IMR-90 (cell line): ENCODE measurements around the gene CAST. TPM values are rescaled to one million over a fixed set of nuclear protein-coding genes. Genes with fewer than 3 reads are reported as not detected.

Experiments
- ATAC-seq: fragments of 200-7000 bp; cut with Tn5 transposase; 2 replicates; pipeline ENCODE4 v1.9.1; 2020; ENCODE audit warnings: low read depth, mild to moderate bottlenecking, moderate library complexity
- BruUV-seq: library from RNA; stranded (reverse); fragments of 400-500 nt; replicated peaks from 2 replicates; lab custom pipeline; 2021; lab: Mats Ljungman, UMichigan
- CTCF ChIA-PET: fragments of 300-600 bp; formaldehyde crosslinking; extraction: SDS; loops from one replicate; lab custom pipeline; 2021; ENCODE audit warnings: antibody characterized with exemption; lab: Yijun Ruan, JAX
- POLR2A ChIA-PET: fragments of 300-600 bp; sonication (Branson Sonifier 250); formaldehyde crosslinking; loops from one replicate; lab custom pipeline; 2022; ENCODE audit warnings: antibody characterized with exemption; ENCODE audit not compliant: unreplicated experiment; lab: Charles Lee
- DNase-seq: peaks from one replicate; pipeline ENCODE4 v3.0.0; 2013
- H2AFZ ChIP-seq: replicated peaks from 2 replicates; pipeline ENCODE3; 2013; ENCODE audit warnings: low read length, mild to moderate bottlenecking; ENCODE audit not compliant: poor library complexity
- H2AK5ac ChIP-seq: 2 replicates; pipeline ENCODE4 v1.6.1; 2013; ENCODE audit warnings: low read depth, low read length, inconsistent platforms
- H2AK9ac ChIP-seq: replicated peaks from 2 replicates; pipeline ENCODE3; 2013; ENCODE audit warnings: mild to moderate bottlenecking, low read depth, low read length, moderate library complexity; ENCODE audit not compliant: poor library complexity
- H2BK120ac ChIP-seq: 2 replicates; pipeline ENCODE4 v1.6.1; 2013; ENCODE audit warnings: low read depth, low read length, inconsistent platforms
- H2BK15ac ChIP-seq: 3 replicates; pipeline ENCODE4 v1.6.1; 2013; ENCODE audit warnings: low read depth, low read length, inconsistent platforms
- H2BK20ac ChIP-seq: 2 replicates; pipeline ENCODE4 v1.6.1; 2013; ENCODE audit warnings: low read depth, mild to moderate bottlenecking, inconsistent platforms, low read length, moderate library complexity
- H2BK5ac ChIP-seq: 2 replicates; pipeline ENCODE4 v1.6.1; 2013; ENCODE audit warnings: mild to moderate bottlenecking, low read depth, low read length, inconsistent platforms; ENCODE audit not compliant: poor library complexity, severe bottlenecking
- H3K14ac ChIP-seq: replicated peaks from 2 replicates; pipeline ENCODE4 v1.6.1; 2013; ENCODE audit warnings: low read depth, low read length, inconsistent platforms
- H3K18ac ChIP-seq: 2 replicates; pipeline ENCODE4 v1.6.1; 2013; ENCODE audit warnings: low read depth, low read length, control low read depth
- H3K23ac ChIP-seq: 2 replicates; pipeline ENCODE4 v1.6.1; 2013; ENCODE audit warnings: low read depth, low read length, inconsistent platforms
- H3K27ac ChIP-seq: 2 replicates; pipeline ENCODE4 v1.5.1; 2013; ENCODE audit warnings: mild to moderate bottlenecking, control low read depth, low read length; ENCODE audit not compliant: insufficient read depth
- H3K27me3 ChIP-seq: 2 replicates; pipeline ENCODE4 v1.6.1; 2013; ENCODE audit warnings: low read length; ENCODE audit not compliant: control insufficient read depth, insufficient read depth
- H3K36me3 ChIP-seq: 2 replicates; pipeline ENCODE4 v1.6.1; 2013; ENCODE audit warnings: low read length, mixed read lengths; ENCODE audit not compliant: control insufficient read depth, insufficient read depth
- H3K4ac ChIP-seq: 2 replicates; pipeline ENCODE4 v1.6.1; 2013; ENCODE audit warnings: low read depth, low read length, inconsistent platforms
- H3K4me1 ChIP-seq: 2 replicates; pipeline ENCODE4 v1.6.1; 2013; ENCODE audit warnings: low read length, mixed read lengths; ENCODE audit not compliant: control insufficient read depth, insufficient read depth
- H3K4me2 ChIP-seq: 2 replicates; pipeline ENCODE4 v1.6.1; 2013; ENCODE audit warnings: low read depth, mild to moderate bottlenecking, control low read depth, low read length, moderate library complexity
- H3K4me3 ChIP-seq: 2 replicates; pipeline ENCODE4 v1.5.1; 2013; ENCODE audit warnings: low read depth, mild to moderate bottlenecking, control low read depth, low read length, moderate library complexity; ENCODE audit not compliant: insufficient read depth
- H3K56ac ChIP-seq: 2 replicates; pipeline ENCODE4 v1.6.1; 2013; ENCODE audit warnings: low read length, inconsistent platforms; ENCODE audit not compliant: insufficient read depth; ENCODE audit errors: extremely low read depth
- H3K79me1 ChIP-seq, 2 experiments: 2 replicates each; pipeline ENCODE4 v1.6.1; 2013; ENCODE audit warnings: low read length in 2 of 2, inconsistent platforms in 1 of 2, low read depth in 1 of 2
- H3K9ac ChIP-seq: 2 replicates; pipeline ENCODE4 v1.6.1; 2013; ENCODE audit warnings: low read depth, low read length, control low read depth
- H3K9me1 ChIP-seq: 2 replicates; pipeline ENCODE4 v1.6.1; 2013; ENCODE audit warnings: low read length, inconsistent platforms; ENCODE audit not compliant: insufficient read depth
- H3K9me3 ChIP-seq: 2 replicates; pipeline ENCODE4 v1.6.1; 2013; ENCODE audit warnings: low read length; ENCODE audit not compliant: control insufficient read depth, insufficient read depth
- H4K20me1 ChIP-seq: 2 replicates; pipeline ENCODE4 v1.6.1; 2013; ENCODE audit warnings: low read length, inconsistent platforms; ENCODE audit not compliant: insufficient read depth
- H4K5ac ChIP-seq: 2 replicates; pipeline ENCODE4 v1.6.1; 2013; ENCODE audit warnings: mild to moderate bottlenecking, low read depth, low read length, control low read depth
- H4K8ac ChIP-seq, 2 experiments: 2 replicates each; pipeline ENCODE4 v1.6.1; 2013; ENCODE audit warnings: low read depth in 2 of 2, low read length in 2 of 2, control low read depth in 1 of 2, inconsistent platforms in 1 of 2
- H4K91ac ChIP-seq: 2 replicates; pipeline ENCODE4 v1.6.1; 2013; ENCODE audit warnings: low read depth, low read length, inconsistent platforms; ENCODE audit not compliant: insufficient read depth
- BHLHE40 ChIP-seq: fragments of 150-350 bp; IDR thresholded peaks from 2 replicates; pipeline ENCODE4 v1.6.1; 2016; ENCODE audit warnings: mild to moderate bottlenecking, low read depth, low read length
- CEBPB ChIP-seq: IDR thresholded peaks from 2 replicates; pipeline ENCODE4 v1.6.1; 2012; ENCODE audit warnings: low read depth, low read length, improper control_type of control experiment
- CHD1 ChIP-seq: IDR thresholded peaks from 2 replicates; pipeline ENCODE4 v1.6.1; 2012; ENCODE audit warnings: low read depth, low read length, improper control_type of control experiment
- ELK1 ChIP-seq: fragments of 150-350 bp; IDR thresholded peaks from 2 replicates; pipeline ENCODE4 v1.6.1; 2016; ENCODE audit warnings: low read depth, mild to moderate bottlenecking, low read length, moderate library complexity, borderline replicate concordance
- MAFK ChIP-seq: IDR thresholded peaks from 2 replicates; pipeline ENCODE4 v1.6.1; 2012; ENCODE audit warnings: low read depth, low read length, improper control_type of control experiment
- MAZ ChIP-seq: IDR thresholded peaks from 2 replicates; pipeline ENCODE4 v1.6.1; 2012; ENCODE audit warnings: low read depth, mild to moderate bottlenecking, low read length, improper control_type of control experiment, moderate library complexity, borderline replicate concordance
- MXI1 ChIP-seq: IDR thresholded peaks from 2 replicates; pipeline ENCODE4 v1.6.1; 2012; ENCODE audit warnings: low read depth, mild to moderate bottlenecking, low read length, moderate library complexity, borderline replicate concordance
- NFE2L2 ChIP-seq: fragments of 150-350 bp; IDR thresholded peaks from 2 replicates; pipeline ENCODE4 v1.6.1; 2016; ENCODE audit warnings: low read depth, mild to moderate bottlenecking, low read length
- POLR2A ChIP-seq: IDR thresholded peaks from 2 replicates; pipeline ENCODE4 v1.6.1; 2012; ENCODE audit warnings: mild to moderate bottlenecking, low read depth, low read length
- RAD21 ChIP-seq: IDR thresholded peaks from 2 replicates; pipeline ENCODE4 v1.6.1; 2012; ENCODE audit warnings: low read length, improper control_type of control experiment
- RFX5 ChIP-seq: IDR thresholded peaks from 2 replicates; pipeline ENCODE4 v1.8.0; 2012; ENCODE audit warnings: low read depth, mild to moderate bottlenecking, low read length, moderate library complexity
- SMC3 ChIP-seq: fragments of 150-350 bp; IDR thresholded peaks from 2 replicates; pipeline ENCODE4 v1.6.1; 2016; ENCODE audit warnings: low read depth, mild to moderate bottlenecking, antibody characterized with exemption, low read length, moderate library complexity
- USF2 ChIP-seq: fragments of 150-350 bp; IDR thresholded peaks from 2 replicates; pipeline ENCODE4 v1.6.1; 2017; ENCODE audit warnings: mild to moderate bottlenecking, antibody characterized with exemption, low read length, low read depth
- WGBS, 2 experiments: methylation state at CpG; one replicate each; pipeline versions ENCODE4 v1.1.5 to v1.1.7; 2013; ENCODE audit warnings: missing lambda C conversion rate in 2 of 2; ENCODE audit not compliant: insufficient read length in 1 of 2; ENCODE audit errors: extremely low coverage in 2 of 2; 5-methylcytosine and 5-hydroxymethylcytosine counted together
- dilution Hi-C: fragments of 300-500 bp; cut with HindIII; formaldehyde crosslinking; loops from one replicate; pipeline ENCODE4 v1.14.3; 2018; ENCODE audit warnings: low sequenced_read_pairs; ENCODE audit not compliant: unreplicated experiment
- in situ Hi-C: fragments of 300-500 bp; cut with MboI; formaldehyde crosslinking; loops from 3 replicates; pipeline ENCODE4 v1.14.3; 2019; ENCODE audit warnings: low sequenced_read_pairs, inconsistent platforms, mixed read lengths
- intact Hi-C: fragments of 100-400 bp; cut with micrococcal nuclease; formaldehyde crosslinking; loops from 2 replicates; pipeline ENCODE4 v1.10.0; 2022
- polyA plus RNA-seq, 3 experiments: library from polyadenylated mRNA; depleted of rRNA; stranded (reverse); fragments of >200 nt; gene quantifications; 2 replicates each; pipeline ENCODE4 v1.2.3, GENCODE V29; 2012; ENCODE audit warnings: low replicate concordance in 1 of 3
- total RNA-seq: library from RNA; depleted of rRNA; stranded (reverse); fragments of >200 nt; gene quantifications from 2 replicates; pipeline ENCODE4 v1.2.3, GENCODE V29; 2012
- TF ChIP-seq, protein P1 (sequence below): conservative IDR thresholded peaks from 2 replicates; pipeline ENCODE4 v1.5.1; 2012; ENCODE audit warnings: mild to moderate bottlenecking, low read depth, low read length, improper control_type of control experiment

Gene CAST
- total and polyA plus RNA-seq, 2 of the 4 experiments (the other 2 are of a cell fraction) = 91.3 to 128 TPM

GRCh38 chr5:96751203-96752169 lies 89.3 kb downstream of the CAST start:
- Histone ChIP-seq H3K79me1 (peaks cover 7 to 20% of the 10 kb centered on the region in 2 experiments; a peak in 3 of 4 replicates), H2BK120ac (no peak overlapping the region), H3K18ac (no peak overlapping the region), H2BK20ac (no peak overlapping the region), H3K23ac (no peak overlapping the region), H2BK5ac (no peak overlapping the region), H3K27ac (no peak overlapping the region), H3K4me1 (no peaks in the 10 kb centered on the region), H3K9me1 (no peaks in the 10 kb centered on the region), H3K4ac (no peak overlapping the region), H4K20me1 (no peaks in the 10 kb centered on the region), H4K5ac (no peak overlapping the region), H4K8ac (no peak overlapping the region), H3K4me2 (no peak overlapping the region), H3K4me3 (no peak overlapping the region), H2AFZ (no peak overlapping the region), H2BK15ac (no peak overlapping the region), H4K91ac (no peak overlapping the region), H3K56ac (no peak overlapping the region), H3K36me3 (peaks cover 44% of the 10 kb centered on the region), H2AK5ac (no peak overlapping the region), H2AK9ac (no peak overlapping the region), H3K9me3 (no peaks in the 10 kb centered on the region), H3K27me3 (no peaks in the 10 kb centered on the region), H3K9ac (no peak overlapping the region), H3K14ac (no peak overlapping the region)
- CTCF ChIA-PET = interaction anchor here (0.5 to 2.0 kb wide), 11 partner anchors 9 to 412 kb away, joined by 3 to 12 read pairs (median 4); partner anchors contain the start of gene LIX1
- in situ Hi-C loops = loop anchor here (5.0 kb wide), 1 partner anchor 411 kb away; no protein-coding TSS in a partner anchor
- 90% methylated on average over 2 of the region's 6 CpGs; no CpG with 5 or more reads in 1 of the 2 experiments for WGBS, 2 experiments
- intact Hi-C loops = loop anchor here (1.0 to 10.0 kb wide), 4 partner anchors 139 to 411 kb away; no protein-coding TSS in a partner anchor
- dilution Hi-C loops = no loop called here
- POLR2A ChIA-PET = no interaction called here
- DNase-seq (no peak), ATAC-seq (no peak)
- no TSS peak for BruUV-seq
- TF ChIP-seq CEBPB = no peak
- TF ChIP-seq USF2 = no peak
- TF ChIP-seq, protein P1, sequence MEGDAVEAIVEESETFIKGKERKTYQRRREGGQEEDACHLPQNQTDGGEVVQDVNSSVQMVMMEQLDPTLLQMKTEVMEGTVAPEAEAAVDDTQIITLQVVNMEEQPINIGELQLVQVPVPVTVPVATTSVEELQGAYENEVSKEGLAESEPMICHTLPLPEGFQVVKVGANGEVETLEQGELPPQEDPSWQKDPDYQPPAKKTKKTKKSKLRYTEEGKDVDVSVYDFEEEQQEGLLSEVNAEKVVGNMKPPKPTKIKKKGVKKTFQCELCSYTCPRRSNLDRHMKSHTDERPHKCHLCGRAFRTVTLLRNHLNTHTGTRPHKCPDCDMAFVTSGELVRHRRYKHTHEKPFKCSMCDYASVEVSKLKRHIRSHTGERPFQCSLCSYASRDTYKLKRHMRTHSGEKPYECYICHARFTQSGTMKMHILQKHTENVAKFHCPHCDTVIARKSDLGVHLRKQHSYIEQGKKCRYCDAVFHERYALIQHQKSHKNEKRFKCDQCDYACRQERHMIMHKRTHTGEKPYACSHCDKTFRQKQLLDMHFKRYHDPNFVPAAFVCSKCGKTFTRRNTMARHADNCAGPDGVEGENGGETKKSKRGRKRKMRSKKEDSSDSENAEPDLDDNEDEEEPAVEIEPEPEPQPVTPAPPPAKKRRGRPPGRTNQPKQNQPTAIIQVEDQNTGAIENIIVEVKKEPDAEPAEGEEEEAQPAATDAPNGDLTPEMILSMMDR = no peak
- no peak for TF ChIP-seq SMC3
- no peak for TF ChIP-seq CHD1
- no peak for TF ChIP-seq ELK1
- no peak for TF ChIP-seq RFX5
- no peak for TF ChIP-seq NFE2L2
- no peak for TF ChIP-seq MXI1
- no peak for TF ChIP-seq POLR2A
- no peak for TF ChIP-seq RAD21
- TF ChIP-seq BHLHE40 = no peak
- no peak for TF ChIP-seq MAFK
- no peak for TF ChIP-seq MAZ
